ENCODE results near the gene MAPT. TPM values are rescaled to one million over a fixed set of nuclear protein-coding genes. Genes with fewer than 3 reads are reported as not detected.

MAPT gene
- total RNA-seq, 2 donors from 2014 or later, result 11.7 to 14.7 TPM

DNA sequence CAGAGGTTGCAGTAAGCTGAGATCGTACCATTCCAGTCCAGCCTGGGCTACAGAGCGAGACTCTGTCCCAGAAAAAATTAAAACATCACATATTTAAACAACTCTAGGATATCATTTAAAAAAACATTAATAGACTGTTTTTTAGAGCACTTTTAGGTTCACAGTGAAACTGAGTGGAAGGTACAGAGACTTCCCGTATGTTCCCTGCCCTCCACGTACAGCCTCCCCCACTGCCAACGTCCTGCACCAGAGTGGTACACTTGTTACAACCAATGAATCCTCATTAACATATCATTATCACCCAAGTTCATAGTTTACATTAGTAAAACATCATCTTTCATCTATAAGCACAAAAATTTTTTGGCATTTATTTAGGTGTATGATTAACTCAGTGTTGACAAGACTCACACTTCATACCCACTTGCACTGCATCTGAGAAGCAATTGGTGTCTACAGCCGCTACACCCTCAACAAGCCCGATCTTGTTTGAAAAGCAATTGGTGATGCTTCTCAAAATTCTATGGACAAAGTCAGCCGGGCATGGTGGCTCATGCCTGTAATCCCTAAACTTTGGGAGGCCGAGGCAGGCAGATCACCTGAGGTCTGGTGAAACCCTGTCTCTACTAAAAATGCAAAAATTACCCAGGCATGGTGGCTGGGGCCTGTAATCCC, 64.8 kb downstream of the MAPT start:
- 75% methylated on average over 9 of the region's 9 CpGs for WGBS
- Histone ChIP-seq H3K4me3 (no peak overlapping the region), H3K36me3 (no peaks in the 10 kb centered on the region), H3K27me3 (replicated peaks; ENCODE audit: insufficient read depth) (no peaks in the 10 kb centered on the region), H3K4me1 (replicated peaks) (no peaks in the 10 kb centered on the region), H3K9me3 (no peaks in the 10 kb centered on the region), H3K27ac (no peak overlapping the region)
- intact Hi-C loops (cut with DNase I), result no loop called here
- DNase-seq (ENCODE audit: low spot score), result no peak
- TF ChIP-seq, protein P1, sequence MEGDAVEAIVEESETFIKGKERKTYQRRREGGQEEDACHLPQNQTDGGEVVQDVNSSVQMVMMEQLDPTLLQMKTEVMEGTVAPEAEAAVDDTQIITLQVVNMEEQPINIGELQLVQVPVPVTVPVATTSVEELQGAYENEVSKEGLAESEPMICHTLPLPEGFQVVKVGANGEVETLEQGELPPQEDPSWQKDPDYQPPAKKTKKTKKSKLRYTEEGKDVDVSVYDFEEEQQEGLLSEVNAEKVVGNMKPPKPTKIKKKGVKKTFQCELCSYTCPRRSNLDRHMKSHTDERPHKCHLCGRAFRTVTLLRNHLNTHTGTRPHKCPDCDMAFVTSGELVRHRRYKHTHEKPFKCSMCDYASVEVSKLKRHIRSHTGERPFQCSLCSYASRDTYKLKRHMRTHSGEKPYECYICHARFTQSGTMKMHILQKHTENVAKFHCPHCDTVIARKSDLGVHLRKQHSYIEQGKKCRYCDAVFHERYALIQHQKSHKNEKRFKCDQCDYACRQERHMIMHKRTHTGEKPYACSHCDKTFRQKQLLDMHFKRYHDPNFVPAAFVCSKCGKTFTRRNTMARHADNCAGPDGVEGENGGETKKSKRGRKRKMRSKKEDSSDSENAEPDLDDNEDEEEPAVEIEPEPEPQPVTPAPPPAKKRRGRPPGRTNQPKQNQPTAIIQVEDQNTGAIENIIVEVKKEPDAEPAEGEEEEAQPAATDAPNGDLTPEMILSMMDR (IDR thresholded peaks at IDR 0.05), result no peak
- TF ChIP-seq POLR2A (IDR thresholded peaks at IDR 0.05) (no peak), POLR2AphosphoS5 (IDR thresholded peaks at IDR 0.05) (no peak)

DNA sequence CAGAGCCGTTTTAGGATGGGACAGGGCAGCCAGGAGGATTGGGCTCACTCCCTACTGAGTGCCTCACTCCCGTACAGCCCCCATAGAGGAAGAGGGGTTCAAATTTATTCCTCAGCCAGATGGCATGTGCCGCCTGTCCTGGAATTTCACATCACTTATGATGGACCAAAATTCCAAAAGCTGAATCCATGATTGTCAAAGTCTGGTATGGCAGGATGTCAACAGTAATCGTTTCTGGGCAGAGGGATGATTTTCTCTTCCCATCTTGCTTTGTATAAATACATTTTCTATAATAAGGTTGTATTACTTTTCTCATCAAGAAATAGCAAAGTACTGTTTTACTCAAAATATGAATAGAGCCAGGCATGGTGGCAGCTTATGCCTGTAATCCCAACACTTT, 66.0 kb downstream of the MAPT start:
- intact Hi-C loops (cut with DNase I), result no loop called here
- H3K27ac ChIP-seq, result no peak overlapping the region
- WGBS, result 85% methylated on average over 4 of the region's 4 CpGs
- TF ChIP-seq POLR2AphosphoS5 (IDR thresholded peaks at IDR 0.05), result no peak
- TF ChIP-seq, protein P1 (IDR thresholded peaks at IDR 0.05), result no peak
- no peak for TF ChIP-seq POLR2A (IDR thresholded peaks at IDR 0.05)
- no peak for DNase-seq (ENCODE audit: low spot score)
- H3K27me3 ChIP-seq (replicated peaks; ENCODE audit: insufficient read depth), result no peaks in the 10 kb centered on the region
- H3K4me3 ChIP-seq, result no peak overlapping the region
- H3K9me3 ChIP-seq, result no peaks in the 10 kb centered on the region
- H3K4me1 ChIP-seq (replicated peaks), result no peaks in the 10 kb centered on the region
- no peaks in the 10 kb centered on the region for H3K36me3 ChIP-seq

DNA sequence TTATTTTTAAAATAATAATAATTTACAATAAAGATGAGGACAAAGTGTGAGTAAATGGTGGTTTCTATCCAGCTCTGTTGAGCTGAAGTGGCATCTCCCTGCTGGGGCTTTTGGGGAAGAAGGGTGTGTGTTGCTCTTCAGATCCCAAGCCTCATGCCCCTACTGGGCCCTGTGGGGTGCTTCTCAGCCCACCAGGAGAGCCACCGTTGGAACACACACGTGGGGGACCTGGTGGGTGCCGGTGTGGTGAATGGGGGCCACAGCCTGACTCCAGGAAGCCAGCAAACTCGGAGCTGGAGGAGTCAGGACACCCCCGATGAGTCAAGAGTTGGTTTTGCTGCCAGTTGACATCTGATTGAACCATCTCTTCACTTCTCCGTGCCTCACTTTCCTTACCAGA, 66.9 kb downstream of the MAPT start:
- no peaks in the 10 kb centered on the region for H3K27me3 ChIP-seq (replicated peaks; ENCODE audit: insufficient read depth)
- 85% methylated on average over 6 of the region's 6 CpGs for WGBS
- intact Hi-C loops (cut with DNase I), result no loop called here
- TF ChIP-seq, protein P1 (IDR thresholded peaks at IDR 0.05), result no peak
- TF ChIP-seq POLR2A (IDR thresholded peaks at IDR 0.05) (no peak), POLR2AphosphoS5 (IDR thresholded peaks at IDR 0.05) (no peak)
- H3K27ac ChIP-seq, result no peak overlapping the region
- H3K36me3 ChIP-seq, result no peaks in the 10 kb centered on the region
- H3K4me1 ChIP-seq (replicated peaks), result no peaks in the 10 kb centered on the region
- no peak for DNase-seq (ENCODE audit: low spot score)
- no peak overlapping the region for H3K4me3 ChIP-seq
- no peaks in the 10 kb centered on the region for H3K9me3 ChIP-seq

DNA sequence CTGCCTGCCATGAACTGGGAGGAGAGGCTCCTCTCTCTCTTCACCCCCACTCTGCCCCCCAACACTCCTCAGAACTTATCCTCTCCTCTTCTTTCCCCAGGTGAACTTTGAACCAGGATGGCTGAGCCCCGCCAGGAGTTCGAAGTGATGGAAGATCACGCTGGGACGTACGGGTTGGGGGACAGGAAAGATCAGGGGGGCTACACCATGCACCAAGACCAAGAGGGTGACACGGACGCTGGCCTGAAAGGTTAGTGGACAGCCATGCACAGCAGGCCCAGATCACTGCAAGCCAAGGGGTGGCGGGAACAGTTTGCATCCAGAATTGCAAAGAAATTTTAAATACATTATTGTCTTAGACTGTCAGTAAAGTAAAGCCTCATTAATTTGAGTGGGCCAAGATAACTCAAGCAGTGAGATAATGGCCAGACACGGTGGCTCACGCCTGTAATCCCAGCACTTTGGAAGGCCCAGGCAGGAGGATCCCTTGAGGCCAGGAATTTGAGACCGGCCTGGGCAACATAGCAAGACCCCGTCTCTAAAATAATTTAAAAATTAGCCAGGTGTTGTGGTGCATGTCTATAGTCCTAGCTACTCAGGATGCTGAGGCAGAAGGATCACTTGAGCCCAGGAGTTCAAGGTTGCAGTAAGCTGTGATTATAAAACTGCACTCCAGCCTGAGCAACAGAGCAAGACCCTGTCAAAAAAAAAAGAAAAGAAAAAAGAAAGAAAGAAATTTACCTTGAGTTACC, 68.0 kb downstream of the MAPT start:
- TF ChIP-seq POLR2A (IDR thresholded peaks at IDR 0.05) (no peak), POLR2AphosphoS5 (IDR thresholded peaks at IDR 0.05) (no peak)
- TF ChIP-seq, protein P1 (IDR thresholded peaks at IDR 0.05), result no peak
- intact Hi-C loops (cut with DNase I), result no loop called here
- DNase-seq (ENCODE audit: low spot score), result no peak
- Histone ChIP-seq H3K4me1 (replicated peaks) (no peaks in the 10 kb centered on the region), H3K4me3 (no peak overlapping the region), H3K27ac (no peak overlapping the region), H3K9me3 (no peaks in the 10 kb centered on the region), H3K27me3 (replicated peaks; ENCODE audit: insufficient read depth) (no peaks in the 10 kb centered on the region), H3K36me3 (no peaks in the 10 kb centered on the region)
- WGBS, result 93% methylated on average over 12 of the region's 12 CpGs

DNA sequence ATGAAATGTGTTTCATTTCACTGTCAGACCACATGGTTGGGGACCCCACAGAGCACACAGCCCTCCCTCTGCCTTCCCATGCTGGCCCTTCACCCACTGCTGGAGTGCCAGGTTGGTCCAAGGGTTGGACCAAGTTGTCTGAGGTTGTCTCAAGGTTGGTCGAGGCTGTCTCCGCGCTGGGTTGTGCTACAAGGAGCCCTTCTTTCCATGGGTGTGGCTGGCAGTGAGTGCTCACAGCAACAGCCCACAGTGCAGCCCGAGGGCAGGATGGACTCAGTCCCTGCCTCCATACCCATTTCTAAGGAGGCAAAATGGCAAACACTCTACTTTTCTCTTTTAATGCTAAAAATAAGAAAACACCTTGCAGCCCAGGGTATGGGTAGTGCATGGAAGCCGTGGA, 68.9 kb downstream of the MAPT start:
- H3K27ac ChIP-seq, result no peak overlapping the region
- no peaks in the 10 kb centered on the region for H3K27me3 ChIP-seq (replicated peaks; ENCODE audit: insufficient read depth)
- H3K9me3 ChIP-seq, result no peaks in the 10 kb centered on the region
- H3K4me1 ChIP-seq (replicated peaks), result no peaks in the 10 kb centered on the region
- no peak for DNase-seq (ENCODE audit: low spot score)
- intact Hi-C loops (cut with DNase I), result no loop called here
- TF ChIP-seq POLR2AphosphoS5 (IDR thresholded peaks at IDR 0.05) (no peak), POLR2A (IDR thresholded peaks at IDR 0.05) (no peak)
- TF ChIP-seq, protein P1 (IDR thresholded peaks at IDR 0.05), result no peak
- no peaks in the 10 kb centered on the region for H3K36me3 ChIP-seq
- no peak overlapping the region for H3K4me3 ChIP-seq
- WGBS, result 90% methylated on average over 5 of the region's 5 CpGs

All from prostate gland (tissue), 2 donors.